HG03135 (cell line): ENCODE results near the gene FXYD6.

Source experiments
- ATAC-seq: cut with Tn5 transposase; IDR thresholded peaks from one replicate; pipeline ENCODE4 v1.9.1; 2021; ENCODE audit warnings: mild to moderate bottlenecking, moderate library complexity; ENCODE audit not compliant: unreplicated experiment

FXYD6 gene

GRCh38 chr11:117887431-117888138 lies 11.1 kb upstream of the FXYD6 start:
- ATAC-seq: no peak

GRCh38 chr11:117885777-117886176 lies 9.3 kb upstream of the FXYD6 start:
- no peak for ATAC-seq

- ATAC-seq: no peak
Observed at GRCh38 chr11:117884994-117885393, 8.5 kb upstream of the FXYD6 start.

GRCh38 chr11:117883063-117883462 lies 6.6 kb upstream of the FXYD6 start:
- ATAC-seq: no peak

GRCh38 chr11:117882311-117882905 lies 6.0 kb upstream of the FXYD6 start:
- ATAC-seq: no peak

- ATAC-seq: no peak
Observed at GRCh38 chr11:117881217-117881616, 4.8 kb upstream of the FXYD6 start.

- no peak for ATAC-seq
Observed at GRCh38 chr11:117879516-117880480, 3.3 kb upstream of the FXYD6 start.

GRCh38 chr11:117878939-117879475 lies 2.5 kb upstream of the FXYD6 start:
- ATAC-seq: no peak

- ATAC-seq: no peak
Observed at GRCh38 chr11:117878314-117878938, 2.0 kb upstream of the FXYD6 start.

GRCh38 chr11:117877120-117877784 lies 794 bp upstream of the FXYD6 start:
- ATAC-seq: no peak

- no peak for ATAC-seq
Observed at GRCh38 chr11:117876059-117876340, 458 bp downstream of the FXYD6 start.

- no peak for ATAC-seq
Observed at GRCh38 chr11:117875382-117876058, 938 bp downstream of the FXYD6 start.

GRCh38 chr11:117874910-117875381 lies 1.5 kb downstream of the FXYD6 start:
- no peak for ATAC-seq

GRCh38 chr11:117874253-117874909 lies 2.1 kb downstream of the FXYD6 start:
- no peak for ATAC-seq

- no peak for ATAC-seq
Observed at GRCh38 chr11:117873828-117874125, 2.7 kb downstream of the FXYD6 start.

GRCh38 chr11:117872975-117873827 lies 3.3 kb downstream of the FXYD6 start:
- ATAC-seq: no peak

- ATAC-seq: no peak
Observed at GRCh38 chr11:117872420-117872961, 4.0 kb downstream of the FXYD6 start.

GRCh38 chr11:117871784-117872183 lies 4.7 kb downstream of the FXYD6 start:
- ATAC-seq: no peak
